ENCODE data around the gene KISS1R.

KISS1R gene

GRCh38 chr19:902093-902370, 15.1 kb upstream of the KISS1R start:
- H3K9me2 ChIP-seq (replicated peaks; ENCODE audit: low read depth, low read length) = no peaks in the 10 kb centered on the region
- H3K36me3 ChIP-seq (ENCODE audit: insufficient read depth, low read length) = no peaks in the 10 kb centered on the region
- no peaks in the 10 kb centered on the region for H3K27me3 ChIP-seq (ENCODE audit: insufficient read depth, low read length, poor library complexity, severe bottlenecking)
- H2AFZ ChIP-seq (ENCODE audit: low read length) = no peak overlapping the region
- H4K20me1 ChIP-seq (ENCODE audit: insufficient read depth, low read length, poor library complexity, severe bottlenecking) = peaks cover 3% of the 10 kb centered on the region
- H3K4me1 ChIP-seq (ENCODE audit: insufficient read depth, low read length, poor library complexity, severe bottlenecking) = peaks cover 3% of the 10 kb centered on the region
- no peak overlapping the region for H3K4me2 ChIP-seq (ENCODE audit: low read depth, low read length, poor library complexity, severe bottlenecking)
- no peaks in the 10 kb centered on the region for H3K9me3 ChIP-seq (ENCODE audit: insufficient read depth, low read depth, low read length)
- H3F3A ChIP-seq (ENCODE audit: low read depth) = no peaks in the 10 kb centered on the region
- H3K9ac ChIP-seq (ENCODE audit: low read depth, low read length, poor library complexity, severe bottlenecking) = no peak overlapping the region
- TF ChIP-seq EZH2phosphoT487 (IDR thresholded peaks at IDR 0.05; ENCODE audit: borderline replicate concordance) (no peak), CTCF (conservative IDR thresholded peaks at IDR 0.05; ENCODE audit: low read length) (no peak)
- peaks cover under 1% of the 10 kb centered on the region; the same call in 1 of the 2 replicates for H3K79me2 ChIP-seq (ENCODE audit: insufficient read depth, low read length)
- no peak overlapping the region for H3K4me3 ChIP-seq (ENCODE audit: low read length, poor library complexity, severe bottlenecking)

- H3K36me3 ChIP-seq (ENCODE audit: insufficient read depth, low read length) = no peaks in the 10 kb centered on the region
- no peaks in the 10 kb centered on the region for H3K27me3 ChIP-seq (ENCODE audit: insufficient read depth, low read length, poor library complexity, severe bottlenecking)
- no peak overlapping the region for H3K9ac ChIP-seq (ENCODE audit: low read depth, low read length, poor library complexity, severe bottlenecking)
- H3K4me2 ChIP-seq (ENCODE audit: low read depth, low read length, poor library complexity, severe bottlenecking) = no peak overlapping the region
- TF ChIP-seq CTCF (conservative IDR thresholded peaks at IDR 0.05; ENCODE audit: low read length) = no peak
- no peak for TF ChIP-seq EZH2phosphoT487 (IDR thresholded peaks at IDR 0.05; ENCODE audit: borderline replicate concordance)
- H3K9me2 ChIP-seq (replicated peaks; ENCODE audit: low read depth, low read length) = no peaks in the 10 kb centered on the region
- H2AFZ ChIP-seq (ENCODE audit: low read length) = no peak overlapping the region
- H3K9me3 ChIP-seq (ENCODE audit: insufficient read depth, low read depth, low read length) = no peaks in the 10 kb centered on the region
- no peaks in the 10 kb centered on the region for H3F3A ChIP-seq (ENCODE audit: low read depth)
- peaks cover 8% of the 10 kb centered on the region for H3K4me1 ChIP-seq (ENCODE audit: insufficient read depth, low read length, poor library complexity, severe bottlenecking)
- peaks cover 6% of the 10 kb centered on the region; the same call in 1 of the 2 replicates for H3K79me2 ChIP-seq (ENCODE audit: insufficient read depth, low read length)
- H3K4me3 ChIP-seq (ENCODE audit: low read length, poor library complexity, severe bottlenecking) = no peak overlapping the region
- peaks cover 3% of the 10 kb centered on the region for H4K20me1 ChIP-seq (ENCODE audit: insufficient read depth, low read length, poor library complexity, severe bottlenecking)
These were observed 14.5 kb upstream of the KISS1R start for GRCh38 chr19:902446-903226.

GRCh38 chr19:903266-903797, 13.8 kb upstream of the KISS1R start:
- Histone ChIP-seq H3K9me2 (replicated peaks; ENCODE audit: low read depth, low read length) (no peaks in the 10 kb centered on the region), H2AFZ (ENCODE audit: low read length) (no peak overlapping the region), H3K4me1 (ENCODE audit: insufficient read depth, low read length, poor library complexity, severe bottlenecking) (peaks cover 8% of the 10 kb centered on the region), H4K20me1 (ENCODE audit: insufficient read depth, low read length, poor library complexity, severe bottlenecking) (peaks cover 3% of the 10 kb centered on the region), H3K36me3 (ENCODE audit: insufficient read depth, low read length) (no peaks in the 10 kb centered on the region), H3F3A (ENCODE audit: low read depth) (no peaks in the 10 kb centered on the region), H3K79me2 (ENCODE audit: insufficient read depth, low read length) (peaks cover 11% of the 10 kb centered on the region; the same call in 1 of the 2 replicates), H3K4me2 (ENCODE audit: low read depth, low read length, poor library complexity, severe bottlenecking) (no peak overlapping the region), H3K4me3 (ENCODE audit: low read length, poor library complexity, severe bottlenecking) (no peak overlapping the region), H3K27me3 (ENCODE audit: insufficient read depth, low read length, poor library complexity, severe bottlenecking) (no peaks in the 10 kb centered on the region), H3K9me3 (ENCODE audit: insufficient read depth, low read depth, low read length) (no peaks in the 10 kb centered on the region), H3K9ac (ENCODE audit: low read depth, low read length, poor library complexity, severe bottlenecking) (no peak overlapping the region)
- TF ChIP-seq EZH2phosphoT487 (IDR thresholded peaks at IDR 0.05; ENCODE audit: borderline replicate concordance) (no peak), CTCF (conservative IDR thresholded peaks at IDR 0.05; ENCODE audit: low read length) (no peak)
